Stimulated activated CD4-positive, alpha-beta T cell treated with anti-CD3 and anti-CD28 coated beads, Interleukin-15, amount 100 ng/mL, for 48 hours (primary cell): Measurements from ENCODE around the gene SEC61A1.
A peak's percentile ranks its signal among the peaks of the same experiment; 100 is the strongest.

ENCODE experiments used
- DNase-seq, 2 donors: peaks; one replicate each; pipeline ENCODE4 v3.0.0-alpha.2; 2020; ENCODE audit warnings: low read depth in 2 of 2

SEC61A1 gene

GRCh38 chr3:128060473-128061381, 8.5 kb downstream of the SEC61A1 start:
- no peak for DNase-seq

DNA sequence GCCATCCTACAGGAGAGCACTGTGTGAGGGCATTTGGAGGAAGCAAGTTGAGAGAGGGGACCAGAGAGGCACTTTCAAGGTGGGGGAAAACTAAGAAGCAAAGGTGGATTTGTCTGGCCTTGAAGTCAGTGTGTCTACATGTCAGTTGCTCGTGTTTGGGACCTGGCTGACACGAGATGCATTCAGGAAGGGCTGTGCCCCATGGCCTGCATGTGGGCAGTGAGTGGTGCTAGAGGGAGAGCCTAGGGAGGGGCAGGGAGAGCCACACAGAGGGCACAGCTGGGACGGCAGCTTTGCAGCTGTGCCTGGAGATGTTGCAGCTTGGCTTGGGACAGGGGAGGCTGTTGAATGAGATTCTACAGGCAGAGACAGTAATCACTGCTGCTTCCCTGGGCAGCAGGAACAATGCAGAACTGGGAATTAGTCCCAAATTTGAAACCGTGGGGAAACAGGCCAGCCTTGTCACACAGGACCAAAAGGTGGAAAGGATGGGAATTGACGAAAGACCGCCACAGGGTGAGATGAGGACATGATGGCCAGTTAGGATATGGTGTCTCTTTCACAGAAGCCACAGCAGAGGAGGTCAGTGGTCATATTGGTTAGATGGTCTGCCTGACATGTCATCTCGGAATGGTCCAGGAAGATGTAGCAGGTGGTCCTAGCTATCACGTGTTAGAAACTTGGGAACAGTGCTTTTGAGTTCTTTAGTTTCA, 10.0 kb downstream of the SEC61A1 start:
- no peak for DNase-seq

DNA sequence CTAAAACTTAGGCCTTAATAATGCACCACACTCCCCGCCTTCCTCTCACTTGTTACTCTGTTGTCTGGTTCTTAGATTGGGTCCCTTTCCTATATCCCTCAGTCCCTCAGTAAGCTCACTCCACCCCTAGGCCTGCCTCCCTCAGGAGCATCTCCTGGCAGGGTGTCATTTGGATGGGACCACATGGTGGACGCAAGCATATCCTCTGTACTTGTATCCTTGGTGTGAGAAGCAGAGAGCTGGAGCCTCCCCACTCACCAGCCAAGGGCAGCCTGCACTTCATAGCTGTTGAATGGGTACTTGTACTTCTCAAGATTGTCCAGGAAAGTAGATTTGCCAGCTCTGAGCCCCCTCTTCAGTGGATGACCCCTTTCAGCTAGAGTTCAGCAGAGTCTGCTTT, 11.6 kb downstream of the SEC61A1 start:
- no peak for DNase-seq

- no peak for DNase-seq
Observed at GRCh38 chr3:128064962-128065361, 12.7 kb downstream of the SEC61A1 start.

- DNase-seq: no peak
Observed at GRCh38 chr3:128066114-128066513, 13.9 kb downstream of the SEC61A1 start.

- no peak for DNase-seq
Observed at GRCh38 chr3:128066676-128067075, 14.4 kb downstream of the SEC61A1 start.

DNA sequence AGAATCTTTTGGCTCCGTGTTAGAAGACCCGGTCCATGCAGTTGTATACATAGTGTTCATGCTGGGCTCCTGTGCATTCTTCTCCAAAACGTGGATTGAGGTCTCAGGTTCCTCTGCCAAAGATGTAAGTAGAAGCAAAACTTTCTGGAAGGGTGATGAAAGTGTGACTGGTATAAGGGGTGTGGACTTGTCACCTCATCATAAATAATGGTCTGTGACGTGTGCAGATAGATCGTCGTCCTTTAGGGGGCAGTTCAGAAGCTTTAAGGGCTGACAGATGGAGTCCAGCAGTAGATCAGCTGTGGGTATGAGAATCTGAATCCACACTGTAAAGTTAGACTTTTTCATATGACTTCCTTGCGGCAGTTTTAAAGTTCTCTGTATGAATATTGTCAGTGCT, 15.3 kb downstream of the SEC61A1 start:
- no peak for DNase-seq

- no peak for DNase-seq
Observed at GRCh38 chr3:128068156-128068620, 16.0 kb downstream of the SEC61A1 start.

DNA sequence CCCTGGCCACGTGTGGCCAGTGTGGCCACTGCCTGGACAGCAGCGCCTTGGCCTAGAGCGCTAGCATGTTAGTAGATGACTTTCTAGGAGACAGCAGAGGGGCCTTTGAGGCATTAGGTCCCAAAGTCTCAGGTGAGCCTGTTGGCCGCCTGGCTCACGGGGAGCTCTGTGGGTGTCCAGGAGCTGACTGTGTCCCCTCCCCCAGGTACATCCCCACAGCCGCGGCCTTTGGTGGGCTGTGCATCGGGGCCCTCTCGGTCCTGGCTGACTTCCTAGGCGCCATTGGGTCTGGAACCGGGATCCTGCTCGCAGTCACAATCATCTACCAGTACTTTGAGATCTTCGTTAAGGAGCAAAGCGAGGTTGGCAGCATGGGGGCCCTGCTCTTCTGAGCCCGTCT, 17.0 kb downstream of the SEC61A1 start:
- DNase-seq: no peak

DNA sequence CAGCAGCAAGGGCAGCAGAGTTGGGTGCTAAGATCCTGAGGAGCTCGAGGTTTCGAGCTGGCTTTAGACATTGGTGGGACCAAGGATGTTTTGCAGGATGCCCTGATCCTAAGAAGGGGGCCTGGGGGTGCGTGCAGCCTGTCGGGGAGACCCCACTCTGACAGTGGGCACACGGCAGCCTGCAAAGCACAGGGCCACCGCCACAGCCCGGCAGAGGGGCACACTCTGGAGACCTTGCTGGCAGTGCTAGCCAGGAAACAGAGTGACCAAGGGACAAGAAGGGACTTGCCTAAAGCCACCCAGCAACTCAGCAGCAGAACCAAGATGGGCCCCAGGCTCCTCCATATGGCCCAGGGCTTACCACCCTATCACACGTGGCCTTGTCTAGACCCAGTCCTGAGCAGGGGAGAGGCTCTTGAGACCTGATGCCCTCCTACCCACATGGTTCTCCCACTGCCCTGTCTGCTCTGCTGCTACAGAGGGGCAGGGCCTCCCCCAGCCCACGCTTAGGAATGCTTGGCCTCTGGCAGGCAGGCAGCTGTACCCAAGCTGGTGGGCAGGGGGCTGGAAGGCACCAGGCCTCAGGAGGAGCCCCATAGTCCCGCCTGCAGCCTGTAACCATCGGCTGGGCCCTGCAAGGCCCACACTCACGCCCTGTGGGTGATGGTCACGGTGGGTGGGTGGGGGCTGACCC, 18.8 kb downstream of the SEC61A1 start:
- DNase-seq: no peak

DNA sequence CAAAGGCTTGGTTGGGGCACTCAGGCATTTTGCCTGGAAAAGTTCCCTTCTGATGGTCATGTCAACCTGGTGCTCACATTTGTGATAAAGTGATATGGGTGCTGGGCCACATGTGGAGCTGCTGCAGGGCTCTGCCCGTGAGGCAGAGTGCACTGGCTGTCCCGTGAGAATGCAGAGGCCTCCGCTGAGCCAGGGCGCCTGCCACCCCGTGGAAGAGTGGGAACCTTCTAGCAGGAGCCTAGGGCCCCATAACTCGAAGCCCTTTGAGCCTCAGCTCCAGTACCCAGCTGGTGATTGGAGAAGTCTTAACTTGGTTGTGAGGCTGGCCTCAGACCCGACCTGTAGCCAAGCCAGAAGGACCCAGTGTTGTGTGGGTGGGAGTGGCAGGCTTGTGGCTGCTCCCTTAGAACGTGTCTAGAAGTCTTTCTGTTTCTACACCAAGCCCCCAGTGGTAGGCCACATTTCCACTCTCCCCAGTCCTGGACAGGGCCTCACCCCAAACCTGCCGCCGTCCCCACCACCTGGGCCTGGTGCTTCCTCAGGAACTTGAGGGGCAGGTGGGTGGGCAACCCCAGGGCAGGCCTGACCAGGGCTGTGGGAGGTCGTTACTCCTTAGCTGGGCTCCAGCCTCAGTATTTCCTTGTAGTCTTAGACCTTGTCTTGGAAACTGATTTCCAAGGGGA, 19.7 kb downstream of the SEC61A1 start:
- DNase-seq: no peak

- no peak for DNase-seq
Observed at GRCh38 chr3:128072454-128073184, 20.4 kb downstream of the SEC61A1 start.

DNA sequence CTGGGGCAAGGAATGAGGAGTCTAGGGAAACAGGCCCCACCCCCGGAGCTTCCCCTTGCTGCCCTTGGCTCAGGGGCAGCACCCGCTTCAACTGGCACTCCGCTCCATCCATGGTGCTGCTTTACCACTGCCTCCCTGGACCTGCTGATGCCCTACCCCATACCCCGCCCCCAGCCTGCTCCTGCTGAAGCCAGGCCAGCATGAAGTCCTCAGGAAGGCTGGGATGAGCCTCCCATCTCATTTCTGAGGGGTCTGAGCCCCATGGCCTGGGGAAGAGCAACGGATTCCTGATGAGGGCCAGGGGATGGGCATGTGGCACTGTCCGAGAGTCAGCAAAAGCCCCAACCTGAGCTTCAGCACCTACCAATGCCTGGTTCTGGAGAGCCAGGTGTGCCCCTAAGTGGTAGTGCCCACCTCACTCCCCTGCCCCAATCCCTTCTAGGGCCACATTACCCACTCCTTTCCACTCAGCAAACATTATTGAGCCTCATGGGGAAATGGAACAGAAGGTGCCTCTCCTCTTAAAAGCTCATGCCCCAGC, 21.0 kb downstream of the SEC61A1 start:
- DNase-seq: no peak

DNA sequence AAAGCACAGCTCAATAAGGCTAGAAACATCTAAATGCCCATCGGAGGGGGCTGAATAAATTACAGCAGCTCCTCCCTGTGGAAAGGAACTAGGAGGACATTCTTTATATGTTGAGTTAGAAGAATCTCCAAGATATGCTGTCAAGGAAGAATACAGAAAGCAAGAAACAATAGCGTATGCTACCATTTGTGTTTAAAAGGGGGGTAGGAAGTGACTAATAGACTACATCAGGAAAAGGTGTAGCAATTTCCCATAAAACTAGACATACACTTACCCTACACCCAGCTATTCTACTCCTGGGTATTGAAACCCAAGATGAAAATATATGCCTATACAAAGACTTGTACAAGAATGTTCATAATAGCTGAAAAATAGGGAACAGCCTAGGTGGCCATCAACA, 21.6 kb downstream of the SEC61A1 start:
- no peak for DNase-seq

DNA sequence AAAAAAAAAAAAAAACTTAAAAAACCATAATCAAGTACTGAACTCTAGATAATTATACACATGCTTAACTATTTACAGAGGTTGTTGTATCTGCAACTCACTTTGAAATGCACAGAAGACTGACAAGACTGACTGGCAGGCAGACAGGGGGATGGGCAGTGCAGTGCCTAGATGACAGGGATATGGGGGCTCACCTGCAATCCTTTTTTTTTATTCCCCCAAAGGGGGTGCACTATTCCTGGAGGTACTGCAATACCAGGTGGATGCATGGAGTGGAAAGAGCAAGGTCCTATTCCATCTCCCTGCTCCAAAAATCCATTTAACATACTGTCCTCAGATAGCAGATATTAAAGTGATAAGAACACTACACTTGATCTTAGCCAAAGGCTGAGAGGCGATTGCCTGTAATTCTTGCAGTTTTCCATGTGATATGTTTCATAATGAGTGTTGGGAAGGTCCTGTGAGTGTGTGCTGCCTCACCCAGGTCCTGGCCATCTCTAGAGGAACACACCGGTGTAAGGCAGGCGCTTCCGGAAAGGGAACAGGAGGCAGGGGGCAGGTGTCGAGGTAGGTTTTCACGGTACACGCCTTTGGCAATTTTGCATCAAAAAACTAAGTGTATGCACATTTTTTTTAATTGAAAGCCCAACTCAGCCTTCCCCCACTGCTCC, 22.7 kb downstream of the SEC61A1 start:
- no peak for DNase-seq

DNA sequence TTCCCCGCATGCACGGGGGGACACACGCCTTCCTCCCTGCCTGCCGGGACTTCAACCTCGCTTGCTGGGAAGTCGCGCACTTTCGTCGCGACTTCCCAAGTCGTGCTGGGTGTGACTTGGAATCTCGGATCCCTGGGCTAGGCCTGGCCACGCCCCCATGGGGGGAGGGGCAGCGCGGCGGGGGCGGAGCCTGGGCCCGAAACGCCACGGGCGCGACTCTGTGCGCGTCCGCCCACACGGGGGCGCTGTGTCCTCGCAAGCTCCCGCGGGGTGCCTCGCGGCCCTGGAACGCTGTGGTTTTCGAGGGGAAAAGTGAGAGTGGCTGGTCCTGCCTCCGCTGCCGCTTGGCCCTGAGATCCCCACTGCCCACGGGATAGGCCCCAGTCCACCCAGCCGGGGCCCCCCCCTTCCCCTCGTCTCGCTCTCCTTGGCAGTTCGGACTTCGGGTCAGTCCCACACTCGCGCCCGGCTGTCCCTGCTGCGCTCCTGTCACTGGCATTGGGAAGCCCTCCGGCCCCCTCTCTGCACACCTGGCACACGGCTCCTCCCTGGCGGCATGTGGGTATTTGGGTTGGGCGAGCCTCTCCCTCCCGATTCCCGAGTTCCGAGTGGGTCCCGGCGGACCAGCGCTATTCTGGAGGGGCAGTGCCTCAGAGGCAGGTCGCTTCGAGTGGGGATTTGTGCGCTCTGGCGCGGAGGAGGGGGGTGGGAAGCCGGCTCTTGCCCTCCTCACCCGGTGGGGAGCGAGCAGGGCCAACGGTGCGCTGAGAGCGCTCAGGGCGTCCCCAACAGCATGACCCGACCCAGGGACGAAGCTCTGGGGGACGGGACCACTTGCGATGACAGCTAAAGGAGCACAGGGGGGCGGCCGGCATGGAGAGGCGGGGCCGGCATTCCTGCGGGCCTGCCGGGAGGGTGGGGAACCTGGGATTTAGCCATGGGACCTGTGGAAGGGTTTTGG, 23.6 kb downstream of the SEC61A1 start:
- peak; percentile 55 to 81 for DNase-seq

DNA sequence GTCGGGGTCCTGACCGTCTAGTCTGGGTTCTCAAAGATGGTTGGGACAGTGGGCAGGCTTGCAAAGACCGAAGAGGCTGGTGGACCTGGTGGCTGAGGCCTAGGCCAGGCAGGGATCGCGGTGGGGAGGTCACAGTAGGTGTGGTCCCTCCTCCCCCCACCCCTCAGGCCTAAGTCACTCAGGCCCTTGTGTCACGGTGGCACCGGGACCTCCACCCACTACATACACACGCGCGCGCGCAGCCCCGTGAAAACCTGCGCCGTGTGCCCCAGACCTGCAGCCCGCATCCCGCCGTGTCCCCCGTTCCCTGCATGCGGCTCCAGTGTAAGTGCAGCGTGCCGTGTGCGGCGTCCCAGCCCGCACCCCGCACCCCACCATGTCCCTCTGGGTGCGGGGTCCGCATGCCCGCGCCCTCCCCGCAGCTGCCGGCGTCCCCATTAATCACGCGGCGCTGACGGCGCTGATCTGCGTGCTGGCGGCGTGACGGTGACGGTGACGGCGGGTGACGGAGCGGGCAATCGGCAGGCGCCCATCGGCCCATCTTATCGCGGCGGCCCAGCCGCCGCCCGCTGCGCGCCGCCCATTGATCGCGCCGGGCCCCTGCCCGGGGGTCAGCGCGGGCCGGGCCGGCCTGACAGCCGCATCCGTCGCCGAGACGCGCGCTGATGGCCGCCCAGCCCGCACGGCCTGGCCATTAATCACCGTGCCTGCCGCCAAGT, 24.4 kb downstream of the SEC61A1 start:
- DNase-seq: peak in 1 of 2 donors; percentile 26

GRCh38 chr3:128077202-128077624, 25.0 kb downstream of the SEC61A1 start:
- no peak for DNase-seq
